ENCODE data around the gene CC2D1B.
"Not testable (repeated sequence)": the region's sequence is repeated elsewhere in the genome, so short reads cannot be mapped to it uniquely, and the experiment has no call there.

DNA sequence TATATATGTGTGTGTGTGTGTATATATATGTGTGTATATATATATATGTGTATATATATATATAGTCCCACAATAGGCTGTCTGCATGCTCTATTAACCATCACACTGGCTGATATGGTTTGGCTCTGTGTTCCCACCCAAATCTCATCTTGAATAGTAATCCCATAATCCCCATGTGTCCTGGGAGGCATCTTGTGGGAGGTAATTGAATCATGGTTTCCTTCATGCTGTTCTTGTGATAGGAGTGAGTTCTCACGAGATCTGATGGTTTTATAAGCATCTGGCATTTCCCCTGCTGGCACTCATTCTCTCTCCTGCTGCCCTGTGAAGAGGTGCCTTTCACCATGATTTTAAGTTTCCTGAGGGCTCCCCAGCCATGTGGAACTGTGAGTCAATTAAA lies 3.8 kb upstream of the CC2D1B start:
- not testable (repeated sequence) for TF ChIP-seq ZNF274 (IDR thresholded peaks at IDR 0.05; ENCODE audit: low read depth, low read length); YY1 (IDR thresholded peaks at IDR 0.05; ENCODE audit: insufficient read depth, insufficient read length)
